ENCODE measurements around the gene COL4A2. TPM values are rescaled to one million over a fixed set of nuclear protein-coding genes. Genes with fewer than 3 reads are reported as not detected.
"Not testable (repeated sequence)": the region's sequence is repeated elsewhere in the genome, so short reads cannot be mapped to it uniquely, and the experiment has no call there.

The COL4A2 gene
- total RNA-seq, 2 experiments from 2014 or later, result not detected

DNA sequence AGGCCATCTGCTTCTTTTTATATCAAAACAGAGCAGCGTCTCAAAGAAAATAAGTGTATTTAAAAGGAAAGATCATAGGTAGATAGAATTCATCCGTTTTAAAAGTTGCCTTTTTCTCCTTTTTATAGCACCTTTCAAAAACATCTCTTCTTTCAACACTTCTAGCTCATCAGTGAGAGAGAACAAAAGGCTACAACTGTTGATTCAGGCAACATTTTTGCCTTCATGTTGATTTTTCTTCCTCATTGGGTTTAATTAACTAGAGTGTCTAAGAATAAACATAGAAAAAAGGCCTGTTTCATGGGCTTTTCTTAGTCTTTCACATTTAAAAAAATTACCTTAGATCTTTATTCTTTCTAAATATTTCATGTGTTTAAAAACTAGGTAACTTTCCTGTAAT is 13.6 kb downstream of the COL4A2 start:
- ChIA-PET CTCF (no interaction called here), POLR2A (no interaction called here)
- no peaks in the 10 kb centered on the region for H3K36me3 Mint-ChIP-seq (ENCODE audit: low read depth)
- H3K27ac Mint-ChIP-seq, result no peak overlapping the region
- H3K27me3 Mint-ChIP-seq, result peaks cover 18% of the 10 kb centered on the region
- H3K4me3 Mint-ChIP-seq, result no peak overlapping the region
- H3K9me3 Mint-ChIP-seq, result peaks cover 4% of the 10 kb centered on the region
- peaks cover 4% of the 10 kb centered on the region for H3K4me1 Mint-ChIP-seq
- no peak for DNase-seq

DNA sequence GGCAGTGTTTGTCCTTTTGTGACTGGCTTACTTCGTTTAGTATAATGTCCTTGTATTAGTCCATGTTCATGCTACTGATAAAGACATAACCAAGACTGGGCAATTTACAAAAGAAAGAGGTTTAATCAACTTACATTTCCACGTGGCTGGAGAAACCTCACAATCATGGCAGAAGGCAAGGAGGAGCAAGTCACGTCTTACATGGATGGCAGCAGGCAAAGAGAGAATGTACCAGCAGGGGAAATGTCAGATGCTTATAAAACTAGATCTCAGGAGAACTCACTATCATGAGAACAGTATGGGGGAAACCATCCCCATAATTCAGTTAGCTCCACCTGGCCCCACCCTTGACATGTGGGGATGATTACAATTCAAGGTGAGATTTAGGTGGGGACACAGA is 14.5 kb downstream of the COL4A2 start:
- H3K4me3 Mint-ChIP-seq; CTCF ChIA-PET; H3K36me3 Mint-ChIP-seq (ENCODE audit: low read depth); H3K27ac Mint-ChIP-seq; H3K4me1 Mint-ChIP-seq; H3K9me3 Mint-ChIP-seq; DNase-seq; POLR2A ChIA-PET: not testable (repeated sequence)
- H3K27me3 Mint-ChIP-seq, result peaks cover 16% of the 10 kb centered on the region

DNA sequence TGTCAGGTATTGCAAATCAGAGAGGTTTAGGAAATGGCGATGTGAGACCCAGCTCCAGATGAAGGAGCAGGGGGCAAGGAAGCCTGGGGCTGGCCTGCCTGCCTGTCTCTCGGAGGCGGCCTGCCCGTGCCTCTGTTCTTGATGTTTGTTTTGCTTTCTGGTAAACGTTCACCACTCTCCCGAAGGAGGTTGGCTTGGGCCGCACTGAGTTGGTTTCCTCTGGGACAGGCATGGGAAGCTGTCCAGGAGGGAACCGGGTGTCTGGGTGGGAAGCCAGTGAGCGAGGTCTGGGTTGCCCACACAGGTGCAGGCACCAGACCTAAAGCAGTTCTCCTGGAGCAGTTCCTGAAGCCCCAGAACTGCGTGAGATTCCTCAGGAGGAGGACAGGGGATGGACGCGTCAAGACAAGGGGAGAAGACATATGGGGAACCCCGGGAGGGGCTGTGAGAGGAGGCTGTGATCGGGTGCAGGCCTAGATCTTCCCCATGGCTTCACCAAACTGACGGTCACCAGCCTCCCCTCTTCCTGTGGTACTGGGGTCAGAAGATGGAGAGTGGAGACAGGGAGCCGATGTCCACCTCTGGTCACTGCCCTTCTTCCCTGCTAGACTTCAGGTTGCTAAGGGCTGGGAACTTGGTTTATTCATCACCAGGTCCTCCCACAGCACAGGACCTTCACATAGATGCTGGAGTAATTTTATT is 15.2 kb downstream of the COL4A2 start:
- H3K4me3 Mint-ChIP-seq, result no peak overlapping the region
- no peak for DNase-seq
- CTCF ChIA-PET, result no interaction called here
- H3K27ac Mint-ChIP-seq, result no peak overlapping the region
- peaks cover 13% of the 10 kb centered on the region for H3K27me3 Mint-ChIP-seq
- H3K4me1 Mint-ChIP-seq, result peaks cover 4% of the 10 kb centered on the region
- peaks cover under 1% of the 10 kb centered on the region for H3K9me3 Mint-ChIP-seq
- no peaks in the 10 kb centered on the region for H3K36me3 Mint-ChIP-seq (ENCODE audit: low read depth)
- POLR2A ChIA-PET, result no interaction called here

DNA sequence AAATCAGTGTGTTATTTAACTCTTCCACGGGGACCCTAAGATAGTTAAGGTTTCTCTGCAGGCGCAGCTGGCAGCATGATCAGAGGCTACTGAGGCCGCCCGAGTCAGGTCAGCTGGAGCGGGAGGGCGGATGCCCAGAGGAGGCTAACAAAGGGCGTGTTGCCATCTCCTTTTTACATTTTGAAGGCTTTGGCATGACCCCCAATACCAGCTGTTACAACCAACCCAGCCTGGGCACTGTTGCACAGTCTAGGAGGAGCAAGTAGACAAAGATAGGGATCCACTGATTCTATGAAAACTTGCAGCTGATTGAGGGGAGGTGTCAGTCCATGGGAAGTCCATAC is 15.7 kb downstream of the COL4A2 start:
- Mint-ChIP-seq H3K4me3 (no peak overlapping the region), H3K9me3 (no peaks in the 10 kb centered on the region), H3K27ac (no peak overlapping the region), H3K27me3 (peaks cover 14% of the 10 kb centered on the region), H3K36me3 (ENCODE audit: low read depth) (no peaks in the 10 kb centered on the region), H3K4me1 (peaks cover 4% of the 10 kb centered on the region)
- ChIA-PET CTCF (no interaction called here), POLR2A (no interaction called here)
- no peak for DNase-seq

DNA sequence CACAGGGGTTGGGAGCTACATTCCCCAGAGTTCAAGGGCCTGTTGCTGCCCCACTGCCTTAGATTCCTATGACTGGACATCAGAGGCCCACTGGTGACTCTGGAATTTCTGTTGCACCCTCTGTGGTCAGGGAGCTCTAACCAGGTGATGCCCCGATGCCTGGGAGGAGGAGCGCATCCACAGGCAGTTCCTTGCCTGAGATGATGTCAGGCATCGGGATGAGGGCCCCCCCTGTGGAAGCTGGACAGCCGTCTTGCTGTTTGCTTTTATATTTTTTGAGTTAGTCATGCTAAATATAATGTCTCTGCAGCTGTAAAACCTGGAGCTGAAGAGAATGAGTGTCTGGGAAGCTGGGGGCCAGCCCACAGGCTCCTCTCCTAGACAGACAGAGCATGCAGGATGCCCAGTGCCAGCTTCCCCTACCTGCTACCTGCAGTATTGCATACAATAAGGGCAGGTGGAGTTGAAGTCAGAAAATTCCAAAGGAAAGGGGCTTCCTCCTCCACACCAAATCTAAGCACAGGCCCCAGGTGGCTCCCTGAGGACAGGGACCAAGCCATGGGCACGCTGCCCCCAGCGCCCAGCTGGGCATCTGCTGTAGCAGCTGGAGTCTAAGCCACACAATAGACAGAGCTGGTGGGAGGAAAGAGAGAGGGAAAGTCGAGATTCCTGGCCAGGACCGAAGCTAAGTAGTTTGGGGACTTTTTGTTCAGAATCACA is 16.2 kb downstream of the COL4A2 start:
- no peaks in the 10 kb centered on the region for H3K9me3 Mint-ChIP-seq
- no peak for DNase-seq
- no peak overlapping the region for H3K27ac Mint-ChIP-seq
- CTCF ChIA-PET, result no interaction called here
- no peaks in the 10 kb centered on the region for H3K36me3 Mint-ChIP-seq (ENCODE audit: low read depth)
- no peak overlapping the region for H3K4me3 Mint-ChIP-seq
- POLR2A ChIA-PET, result no interaction called here
- peaks cover 14% of the 10 kb centered on the region for H3K27me3 Mint-ChIP-seq
- H3K4me1 Mint-ChIP-seq, result peaks cover 4% of the 10 kb centered on the region

DNA sequence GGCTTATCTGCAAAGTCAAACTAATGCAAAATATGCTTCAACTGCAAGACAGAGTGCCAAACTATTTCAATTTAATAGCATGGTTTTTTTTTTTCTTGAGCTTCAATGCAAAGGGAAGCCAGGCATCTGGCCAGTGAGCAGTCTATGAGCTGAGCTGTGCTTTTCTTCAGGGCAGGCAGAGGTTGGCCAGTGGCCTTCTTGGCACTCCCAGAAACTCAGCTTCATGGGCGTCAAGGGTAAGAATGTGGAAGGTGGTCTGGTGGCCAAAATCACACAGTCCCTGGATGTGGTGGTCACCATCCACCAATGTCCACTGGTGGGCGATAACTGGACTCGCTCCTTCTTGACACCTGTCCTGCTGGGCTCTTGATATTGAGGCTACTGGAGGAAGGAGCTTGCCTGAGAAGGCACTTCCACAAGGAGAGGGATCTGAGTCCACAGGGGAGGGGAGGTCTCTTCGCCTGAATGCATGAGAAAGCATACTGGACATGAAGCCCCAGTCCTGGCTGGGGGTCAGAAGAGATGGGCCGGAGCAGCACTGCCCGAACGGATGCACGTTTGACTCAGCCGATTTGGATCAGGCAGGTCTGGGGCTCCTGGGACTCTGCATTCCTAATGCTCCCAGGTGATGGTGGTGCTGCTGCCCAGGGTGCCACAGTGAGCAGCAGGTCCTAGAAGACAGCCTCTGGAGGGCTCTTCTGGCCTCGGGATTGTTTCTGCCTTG is 17.1 kb downstream of the COL4A2 start:
- ChIA-PET POLR2A (no interaction called here), CTCF (no interaction called here)
- Mint-ChIP-seq H3K4me3 (no peak overlapping the region), H3K27me3 (peaks cover 16% of the 10 kb centered on the region), H3K36me3 (ENCODE audit: low read depth) (no peaks in the 10 kb centered on the region), H3K9me3 (no peaks in the 10 kb centered on the region), H3K27ac (no peak overlapping the region), H3K4me1 (peaks cover 4% of the 10 kb centered on the region)
- DNase-seq, result no peak

DNA sequence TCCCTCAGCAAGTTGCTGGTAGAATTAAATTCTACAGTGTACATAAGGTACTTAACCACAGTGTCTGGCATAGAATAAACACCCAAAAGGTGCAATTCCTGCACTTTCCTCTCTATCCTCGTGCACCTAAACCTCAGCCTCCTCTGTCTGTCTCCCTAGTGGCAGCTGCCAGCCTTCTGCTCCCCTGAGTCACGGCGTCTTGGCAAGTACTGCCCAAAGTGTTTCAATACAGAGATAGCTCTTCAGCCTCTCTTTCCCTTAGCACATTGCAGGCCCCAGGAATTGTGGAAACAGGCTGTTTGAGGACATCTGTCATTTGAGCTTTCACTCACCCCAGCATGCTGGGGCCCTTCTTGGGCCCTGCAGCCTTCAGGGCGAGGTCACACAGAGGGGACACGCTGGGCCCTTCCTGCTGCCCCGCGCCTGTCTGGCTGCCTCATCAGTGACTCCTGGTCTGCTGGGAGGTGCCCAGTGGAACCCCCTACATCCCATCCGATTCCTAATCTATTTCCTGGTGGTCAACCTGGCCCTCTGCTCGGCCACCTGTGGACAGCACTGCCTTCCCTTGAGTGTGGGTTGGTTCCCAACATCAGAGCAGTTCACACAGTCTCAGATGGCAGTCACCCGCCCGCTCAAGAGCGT is 19.3 kb downstream of the COL4A2 start:
- POLR2A ChIA-PET, result no interaction called here
- DNase-seq, result no peak
- H3K36me3 Mint-ChIP-seq (ENCODE audit: low read depth), result no peaks in the 10 kb centered on the region
- CTCF ChIA-PET, result no interaction called here
- no peaks in the 10 kb centered on the region for H3K9me3 Mint-ChIP-seq
- H3K4me1 Mint-ChIP-seq, result no peaks in the 10 kb centered on the region
- no peak overlapping the region for H3K4me3 Mint-ChIP-seq
- H3K27ac Mint-ChIP-seq, result no peak overlapping the region
- peaks cover 16% of the 10 kb centered on the region for H3K27me3 Mint-ChIP-seq

GRCh38 chr13:110327051-110327721 is 20.1 kb downstream of the COL4A2 start:
- Mint-ChIP-seq H3K36me3 (ENCODE audit: low read depth) (no peaks in the 10 kb centered on the region), H3K4me1 (no peaks in the 10 kb centered on the region), H3K27me3 (peaks cover 14% of the 10 kb centered on the region), H3K9me3 (no peaks in the 10 kb centered on the region), H3K27ac (no peak overlapping the region), H3K4me3 (no peak overlapping the region)
- CTCF ChIA-PET, result no interaction called here
- POLR2A ChIA-PET, result no interaction called here
- DNase-seq, result no peak

DNA sequence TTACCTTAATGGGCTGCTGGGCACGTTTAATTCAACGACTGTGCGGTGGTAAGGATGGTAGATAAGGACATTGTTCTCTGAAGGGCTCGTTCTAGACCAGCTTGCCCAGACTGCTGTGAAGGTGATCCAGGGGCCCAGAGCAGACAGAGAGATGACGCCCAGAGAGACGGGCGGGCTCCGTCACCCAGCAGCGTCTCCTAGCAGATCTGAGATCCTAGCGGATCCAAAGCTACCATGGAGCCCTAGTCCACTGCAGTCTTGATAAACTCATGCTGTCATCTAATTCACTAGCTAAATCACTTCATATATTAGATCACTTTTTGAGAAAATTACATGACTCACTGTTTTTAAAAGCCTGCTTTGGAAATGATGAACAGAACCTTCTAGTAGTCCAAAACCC is 21.5 kb downstream of the COL4A2 start:
- CTCF ChIA-PET, result no interaction called here
- no peak overlapping the region for H3K4me3 Mint-ChIP-seq

DNA sequence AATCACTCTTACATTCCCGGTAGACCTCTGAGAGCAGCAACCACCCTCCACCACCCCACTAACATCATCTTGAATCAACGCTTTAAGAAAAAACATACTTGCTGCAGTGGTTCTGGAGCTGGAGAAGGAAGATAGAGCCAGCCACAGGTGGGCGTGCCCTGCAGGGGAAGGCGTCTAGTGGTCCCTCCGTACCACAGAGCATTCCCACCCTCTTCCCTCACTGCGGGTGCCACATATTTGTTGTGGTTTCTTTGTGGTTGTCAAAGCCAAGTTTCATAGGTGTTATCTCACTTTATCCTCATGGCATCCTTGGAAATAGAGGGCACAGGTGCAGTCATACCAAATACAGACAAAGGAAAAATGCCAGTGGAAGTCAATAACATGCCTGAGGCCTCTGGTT is 22.2 kb downstream of the COL4A2 start:
- DNase-seq, result no peak
- Mint-ChIP-seq H3K4me1 (no peaks in the 10 kb centered on the region), H3K27me3 (peaks cover 14% of the 10 kb centered on the region), H3K36me3 (ENCODE audit: low read depth) (no peaks in the 10 kb centered on the region), H3K4me3 (no peak overlapping the region), H3K27ac (no peak overlapping the region), H3K9me3 (no peaks in the 10 kb centered on the region)
- ChIA-PET CTCF (no interaction called here), POLR2A (no interaction called here)

More for the DNA sequence above, 21.5 kb downstream of the COL4A2 start:
- POLR2A ChIA-PET, result no interaction called here
- Mint-ChIP-seq H3K27ac (no peak overlapping the region), H3K4me1 (no peaks in the 10 kb centered on the region), H3K36me3 (ENCODE audit: low read depth) (no peaks in the 10 kb centered on the region), H3K9me3 (no peaks in the 10 kb centered on the region), H3K27me3 (peaks cover 14% of the 10 kb centered on the region)
- DNase-seq, result no peak

DNA sequence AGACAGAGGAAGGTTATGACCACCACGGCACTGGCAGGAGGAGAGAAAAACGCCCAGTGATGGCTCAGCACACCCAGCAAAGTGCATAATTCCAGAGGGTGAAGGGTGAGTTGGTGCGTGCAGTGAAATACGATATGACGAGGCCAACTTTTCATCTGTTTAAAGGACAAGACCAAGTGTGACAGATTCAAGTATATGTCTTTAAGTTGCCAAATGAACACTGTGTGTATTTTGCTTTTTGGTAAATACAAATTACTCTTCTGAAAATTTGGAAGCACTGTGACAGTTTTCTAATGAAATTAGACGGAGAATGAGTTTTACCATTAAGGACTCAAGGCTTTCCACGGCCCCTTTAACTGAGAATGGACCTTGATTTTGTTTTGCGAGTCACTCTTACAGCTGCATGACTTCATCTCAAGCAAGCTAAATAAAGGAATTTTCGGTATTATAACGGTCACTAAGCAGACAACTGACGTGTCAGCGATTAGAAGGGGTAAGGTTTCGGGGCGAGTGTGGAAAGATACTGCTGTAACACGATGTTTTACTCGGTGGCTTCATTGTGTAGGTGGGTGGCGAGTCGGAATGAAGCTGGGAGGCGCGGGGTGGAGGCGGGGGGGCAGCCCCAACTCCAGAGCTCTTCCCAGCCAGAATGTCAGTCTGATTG is 22.8 kb downstream of the COL4A2 start:
- H3K4me3 Mint-ChIP-seq, result no peak overlapping the region
- H3K27me3 Mint-ChIP-seq, result peaks cover 10% of the 10 kb centered on the region
- H3K4me1 Mint-ChIP-seq, result no peaks in the 10 kb centered on the region
- H3K9me3 Mint-ChIP-seq, result no peaks in the 10 kb centered on the region
- no peaks in the 10 kb centered on the region for H3K36me3 Mint-ChIP-seq (ENCODE audit: low read depth)
- no peak for DNase-seq
- POLR2A ChIA-PET, result no interaction called here
- no peak overlapping the region for H3K27ac Mint-ChIP-seq
- CTCF ChIA-PET, result no interaction called here

GRCh38 chr13:110330491-110331011 is 23.5 kb downstream of the COL4A2 start:
- CTCF ChIA-PET, result no interaction called here
- POLR2A ChIA-PET, result no interaction called here
- H3K36me3 Mint-ChIP-seq (ENCODE audit: low read depth), result no peaks in the 10 kb centered on the region

GRCh38 chr13:110331362-110331761 is 24.3 kb downstream of the COL4A2 start:
- POLR2A ChIA-PET, result no interaction called here
- CTCF ChIA-PET, result no interaction called here
- H3K27ac Mint-ChIP-seq, result no peak overlapping the region
- no peaks in the 10 kb centered on the region for H3K4me1 Mint-ChIP-seq
- no peak overlapping the region for H3K4me3 Mint-ChIP-seq
- no peaks in the 10 kb centered on the region for H3K9me3 Mint-ChIP-seq
- H3K36me3 Mint-ChIP-seq (ENCODE audit: low read depth), result no peaks in the 10 kb centered on the region
- H3K27me3 Mint-ChIP-seq, result peaks cover 7% of the 10 kb centered on the region
- DNase-seq, result no peak

More at GRCh38 chr13:110330491-110331011, 23.5 kb downstream of the COL4A2 start:
- no peaks in the 10 kb centered on the region for H3K9me3 Mint-ChIP-seq
- H3K27me3 Mint-ChIP-seq, result peaks cover 10% of the 10 kb centered on the region
- DNase-seq, result no peak
- no peaks in the 10 kb centered on the region for H3K4me1 Mint-ChIP-seq
- H3K4me3 Mint-ChIP-seq, result no peak overlapping the region
- H3K27ac Mint-ChIP-seq, result no peak overlapping the region
